OCI-LY7 (cell line): ENCODE results near the gene ZNF536.

Source experiments
- EZH2phosphoT487 ChIP-seq: fragments of 200-600 bp; sonication (generic); IDR thresholded peaks from 2 replicates; pipeline ENCODE4 v1.6.1; 2018; ENCODE audit warnings: low read depth, borderline replicate concordance, mild to moderate bottlenecking, mixed run types, antibody characterized with exemption, low read length, moderate library complexity, mixed read lengths
- TF ChIP-seq, protein P1 (sequence below): fragments of 200-600 bp; sonication (generic); conservative IDR thresholded peaks from 2 replicates; pipeline ENCODE4 v1.5.1; 2014; ENCODE audit warnings: mild to moderate bottlenecking, antibody characterized with exemption, low read length, moderate library complexity, mixed read lengths

DNA sequence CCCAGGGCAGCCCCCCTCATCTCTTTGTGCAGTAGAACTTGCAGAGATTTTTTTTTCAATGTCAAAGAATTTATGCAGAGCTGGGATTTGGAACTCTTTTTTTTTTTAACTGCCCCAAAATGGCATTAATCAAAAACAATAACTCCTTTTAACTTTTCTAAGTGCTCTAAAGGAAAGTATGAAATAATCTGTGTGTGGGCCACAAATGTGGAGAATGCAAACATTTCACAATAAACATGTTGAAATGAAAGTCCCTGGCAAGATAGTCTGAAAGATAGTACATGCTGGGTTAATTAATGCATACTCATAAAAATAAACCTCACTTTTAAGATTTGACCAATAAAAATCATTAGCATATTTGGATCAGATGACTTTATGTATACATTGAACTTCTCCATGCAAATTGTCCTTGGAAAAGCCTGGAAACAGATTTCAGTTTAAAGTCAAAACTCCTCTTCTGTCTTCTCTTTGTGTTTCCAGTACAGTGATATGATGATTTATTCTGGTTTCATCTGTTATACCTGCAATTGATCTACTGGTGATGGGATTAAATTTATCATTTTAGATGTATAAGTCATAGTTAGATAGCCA, 30.5 kb upstream of the ZNF536 start:
- TF ChIP-seq, protein P1, sequence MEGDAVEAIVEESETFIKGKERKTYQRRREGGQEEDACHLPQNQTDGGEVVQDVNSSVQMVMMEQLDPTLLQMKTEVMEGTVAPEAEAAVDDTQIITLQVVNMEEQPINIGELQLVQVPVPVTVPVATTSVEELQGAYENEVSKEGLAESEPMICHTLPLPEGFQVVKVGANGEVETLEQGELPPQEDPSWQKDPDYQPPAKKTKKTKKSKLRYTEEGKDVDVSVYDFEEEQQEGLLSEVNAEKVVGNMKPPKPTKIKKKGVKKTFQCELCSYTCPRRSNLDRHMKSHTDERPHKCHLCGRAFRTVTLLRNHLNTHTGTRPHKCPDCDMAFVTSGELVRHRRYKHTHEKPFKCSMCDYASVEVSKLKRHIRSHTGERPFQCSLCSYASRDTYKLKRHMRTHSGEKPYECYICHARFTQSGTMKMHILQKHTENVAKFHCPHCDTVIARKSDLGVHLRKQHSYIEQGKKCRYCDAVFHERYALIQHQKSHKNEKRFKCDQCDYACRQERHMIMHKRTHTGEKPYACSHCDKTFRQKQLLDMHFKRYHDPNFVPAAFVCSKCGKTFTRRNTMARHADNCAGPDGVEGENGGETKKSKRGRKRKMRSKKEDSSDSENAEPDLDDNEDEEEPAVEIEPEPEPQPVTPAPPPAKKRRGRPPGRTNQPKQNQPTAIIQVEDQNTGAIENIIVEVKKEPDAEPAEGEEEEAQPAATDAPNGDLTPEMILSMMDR = no peak
- TF ChIP-seq EZH2phosphoT487 = no peak
